GM08714 (cell line): ENCODE results near the gene NEK2.
"Not testable (repeated sequence)": the region's sequence is repeated elsewhere in the genome, so short reads cannot be mapped to it uniquely, and the experiment has no call there.

ENCODE experiments used
- H3K4me3 ChIP-seq: fragments of 200-500 bp; sonication (Bioruptor generic); 2 replicates; pipeline ENCODE4 v1.5.1; 2014; ENCODE audit warnings: mild to moderate bottlenecking, low read length, inconsistent platforms
- ZNF274 ChIP-seq: IDR thresholded peaks from 2 replicates; pipeline ENCODE4 v1.6.1; 2012; ENCODE audit warnings: mild to moderate bottlenecking, low read depth, low read length

NEK2 gene

GRCh38 chr1:211635597-211636205 is 39.7 kb downstream of the NEK2 start:
- no peak for TF ChIP-seq ZNF274
- no peak overlapping the region for H3K4me3 ChIP-seq

- no peak for TF ChIP-seq ZNF274
- no peak overlapping the region for H3K4me3 ChIP-seq
These were observed 40.5 kb downstream of the NEK2 start for GRCh38 chr1:211634931-211635330.

GRCh38 chr1:211634461-211634860 is 41.0 kb downstream of the NEK2 start:
- no peak for TF ChIP-seq ZNF274
- H3K4me3 ChIP-seq, result no peak overlapping the region

- no peak overlapping the region for H3K4me3 ChIP-seq
- no peak for TF ChIP-seq ZNF274
These were observed 41.9 kb downstream of the NEK2 start for GRCh38 chr1:211633524-211633846.

GRCh38 chr1:211632808-211633523 is 42.5 kb downstream of the NEK2 start:
- H3K4me3 ChIP-seq, result no peak overlapping the region
- no peak for TF ChIP-seq ZNF274

- no peak for TF ChIP-seq ZNF274
- no peak overlapping the region for H3K4me3 ChIP-seq
These were observed 43.2 kb downstream of the NEK2 start for GRCh38 chr1:211632117-211632807.

GRCh38 chr1:211631168-211631567 is 44.3 kb downstream of the NEK2 start:
- no peak for TF ChIP-seq ZNF274
- H3K4me3 ChIP-seq, result no peak overlapping the region

GRCh38 chr1:211630236-211631081 is 45.0 kb downstream of the NEK2 start:
- no peak for TF ChIP-seq ZNF274

GRCh38 chr1:211628417-211628816 is 47.0 kb downstream of the NEK2 start:
- TF ChIP-seq ZNF274, result no peak
- no peak overlapping the region for H3K4me3 ChIP-seq

More at GRCh38 chr1:211630236-211631081, 45.0 kb downstream of the NEK2 start:
- no peak overlapping the region for H3K4me3 ChIP-seq

GRCh38 chr1:211627259-211627658 is 48.2 kb downstream of the NEK2 start:
- TF ChIP-seq ZNF274, result no peak

GRCh38 chr1:211625866-211626265 is 49.6 kb downstream of the NEK2 start:
- not testable (repeated sequence) for H3K4me3 ChIP-seq

More at GRCh38 chr1:211627259-211627658, 48.2 kb downstream of the NEK2 start:
- H3K4me3 ChIP-seq, result no peak overlapping the region

GRCh38 chr1:211625040-211625439 is 50.4 kb downstream of the NEK2 start:
- no peak for TF ChIP-seq ZNF274
- no peak overlapping the region for H3K4me3 ChIP-seq

GRCh38 chr1:211623515-211623914 is 51.9 kb downstream of the NEK2 start:
- no peak for TF ChIP-seq ZNF274

GRCh38 chr1:211621447-211622198 is 53.8 kb downstream of the NEK2 start:
- no peak for TF ChIP-seq ZNF274
- no peak overlapping the region for H3K4me3 ChIP-seq

More at GRCh38 chr1:211623515-211623914, 51.9 kb downstream of the NEK2 start:
- no peak overlapping the region for H3K4me3 ChIP-seq
